Right cardiac atrium (tissue), 5 donors: ENCODE results near the gene TES. TPM values are rescaled to one million over a fixed set of nuclear protein-coding genes. Genes with fewer than 3 reads are reported as not detected.

Source experiments
- ATAC-seq, 2 donors: fragments of 200-7000 bp; cut with Tn5 transposase; one replicate each; pipeline versions ENCODE4 v1.8.0 to v1.9.1; 2020; ENCODE audit warnings: moderate library complexity in 2 of 2, mild to moderate bottlenecking in 1 of 2
- DNase-seq, 3 donors: peaks; one replicate each; pipeline ENCODE4 v3.0.0-alpha.2; 2020
- H3K27ac ChIP-seq: one replicate; pipeline ENCODE4 v1.5.1; 2013; ENCODE audit warnings: mild to moderate bottlenecking, low read length, control low read depth, moderate library complexity
- H3K27me3 ChIP-seq: one replicate; pipeline ENCODE4 v1.6.1; 2013; ENCODE audit not compliant: control insufficient read depth, insufficient read depth
- H3K4me1 ChIP-seq: one replicate; pipeline ENCODE4 v1.6.1; 2013; ENCODE audit warnings: low read length; ENCODE audit not compliant: control insufficient read depth, insufficient read depth
- H3K4me3 ChIP-seq: one replicate; pipeline ENCODE4 v1.5.1; 2013; ENCODE audit warnings: low read length, control low read depth
- H3K9me3 ChIP-seq: one replicate; pipeline ENCODE4 v1.6.1; 2013; ENCODE audit warnings: low read length; ENCODE audit not compliant: control insufficient read depth
- WGBS: extraction: QIAGEN DNeasy Blood & Tissue Kit; methylation state at CpG from one replicate; pipeline ENCODE4 v1.1.7; 2013; 5-methylcytosine and 5-hydroxymethylcytosine counted together
- intact Hi-C, 4 donors: fragments of 100-400 bp; cut with DNase I; formaldehyde crosslinking; loops; one replicate each; pipeline versions ENCODE4 v1.11.0 to v1.14.0; 2022 to 2023
- polyA plus RNA-seq: library from polyadenylated mRNA; stranded (reverse); fragments of 200-250 nt; gene quantifications from one replicate; pipeline ENCODE4 v1.2.3, GENCODE V29; 2013
- total RNA-seq, 4 donors: library from RNA; stranded (reverse); fragmentation: NEBNext Ultra II Directional; extraction: Animal tissue kit (Norgen Biotek cat#: 25700); gene quantifications; one replicate each; pipeline ENCODE4 v1.2.1, GENCODE V29; 2021
- donor health status: healthy with polysubstance abuse.
- donor health status: DM: no; HTN: yes; CAD: no.
- donor health status: DM: no; HTN: no; CAD: no.
- donor health status: DM: no; HTN: yes; CAD: no; lungs with severe emphysema.
- donor health status: DM: yes; HTN: yes; CAD: no.

TES gene
- total and polyA plus RNA-seq, 5 donors, result 13.9 to 21.2 (median 17.4) TPM

DNA sequence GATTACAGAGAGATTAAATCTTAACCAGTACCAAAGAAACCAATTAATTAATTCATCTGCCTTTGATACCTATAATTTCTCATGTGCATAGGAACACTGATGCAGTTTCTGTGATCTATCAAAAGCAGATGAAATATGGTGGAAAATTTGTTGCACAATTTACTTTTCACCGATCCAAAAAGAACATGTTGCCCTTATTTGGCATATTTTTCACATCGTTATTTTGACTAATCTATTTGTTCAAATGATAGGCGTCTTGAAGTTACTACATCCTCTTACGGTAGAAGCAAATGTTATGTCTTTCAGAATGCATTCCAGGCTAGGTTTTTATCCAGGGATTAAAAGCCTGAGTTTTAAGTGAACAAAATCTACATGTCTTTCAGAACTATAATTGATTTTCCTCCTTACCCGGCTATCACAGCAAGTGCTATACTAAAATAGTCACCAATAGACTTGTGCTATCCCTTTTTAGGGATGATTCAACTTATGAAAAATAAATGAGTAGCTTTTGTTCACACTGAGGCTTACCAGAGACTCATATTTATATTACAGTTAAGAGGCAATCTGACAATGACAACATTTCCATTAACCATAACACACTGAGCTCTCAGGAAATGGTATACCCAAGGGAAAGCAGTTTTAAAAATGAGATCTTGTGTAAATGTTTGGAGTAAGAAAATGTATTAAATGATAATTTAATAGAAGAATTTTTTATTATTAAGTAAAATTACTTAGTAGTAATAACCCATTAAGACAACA is 16.8 kb upstream of the TES start:
- Histone ChIP-seq H3K27ac (no peak overlapping the region), H3K4me1 (no peaks in the 10 kb centered on the region), H3K9me3 (no peaks in the 10 kb centered on the region), H3K4me3 (no peak overlapping the region), H3K27me3 (no peaks in the 10 kb centered on the region)
- ATAC-seq (no peak), DNase-seq (no peak)
- intact Hi-C loops, result no loop called here
- WGBS, result 74% methylated on average over 5 of the region's 5 CpGs

DNA sequence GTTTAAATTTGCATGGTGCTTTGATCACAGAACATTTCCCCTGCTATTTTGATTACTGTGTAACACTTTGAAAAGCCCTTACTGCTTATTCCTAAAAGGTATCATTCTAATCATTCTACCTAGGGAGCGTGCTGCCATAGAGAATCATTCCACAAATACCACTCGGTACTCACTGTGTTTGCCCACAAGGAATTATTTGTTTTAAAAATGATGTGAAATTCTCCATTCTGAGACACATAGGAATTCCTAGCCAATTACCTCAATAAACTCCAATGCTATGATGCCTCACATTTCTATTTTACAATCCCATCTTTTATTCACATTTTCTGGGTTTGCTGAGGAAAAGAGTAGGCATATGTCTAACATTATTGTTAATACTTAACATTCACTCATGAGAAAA is 16.2 kb upstream of the TES start:
- Histone ChIP-seq H3K4me1 (no peaks in the 10 kb centered on the region), H3K27me3 (no peaks in the 10 kb centered on the region), H3K9me3 (no peaks in the 10 kb centered on the region), H3K27ac (no peak overlapping the region), H3K4me3 (no peak overlapping the region)
- intact Hi-C loops, result no loop called here
- WGBS, result 87% methylated on average over 2 of the region's 2 CpGs
- DNase-seq (no peak), ATAC-seq (no peak)

DNA sequence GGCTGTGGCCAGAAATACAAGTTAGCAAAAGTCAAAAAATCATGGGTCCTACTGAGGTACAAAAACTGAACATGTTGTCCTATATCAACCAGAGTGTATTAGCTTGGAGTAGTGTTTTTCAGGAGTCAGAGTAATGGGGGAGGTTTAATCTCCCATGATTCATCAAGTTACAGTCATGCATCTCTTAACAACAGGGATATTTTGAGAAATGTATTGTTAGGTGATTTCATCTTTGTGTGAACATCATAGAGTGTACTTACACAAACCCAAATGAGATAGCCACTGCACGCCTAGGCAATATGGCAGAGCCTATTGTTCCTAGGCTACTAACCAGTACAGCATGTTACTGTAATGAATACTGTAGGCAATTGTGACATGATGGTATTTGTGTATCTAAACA is 14.9 kb upstream of the TES start:
- Histone ChIP-seq H3K4me3 (no peak overlapping the region), H3K27me3 (no peaks in the 10 kb centered on the region), H3K9me3 (no peaks in the 10 kb centered on the region), H3K4me1 (no peaks in the 10 kb centered on the region), H3K27ac (no peak overlapping the region)
- DNase-seq (no peak), ATAC-seq (no peak)
- WGBS, result 96% methylated on average over 1 of the region's 1 CpG
- intact Hi-C loops, result no loop called here

DNA sequence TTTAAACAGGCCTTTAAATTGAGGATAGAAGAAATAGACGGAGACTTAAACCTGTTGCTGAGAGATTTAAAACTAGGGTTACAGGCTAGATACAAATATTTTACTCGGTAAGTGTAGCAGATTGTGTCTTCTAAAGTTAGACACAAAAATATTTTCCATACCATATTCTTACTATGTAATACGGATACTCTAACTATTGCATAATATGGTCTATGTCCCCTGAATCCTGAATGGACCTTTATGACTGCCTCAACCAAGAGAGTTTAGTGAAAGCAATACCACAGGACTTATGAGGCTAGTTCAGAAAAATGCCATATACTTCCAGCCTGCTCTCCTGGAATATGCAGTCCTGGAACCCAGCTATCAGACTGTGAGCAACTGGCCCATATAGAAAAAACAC is 13.4 kb upstream of the TES start:
- intact Hi-C loops, result no loop called here
- Histone ChIP-seq H3K27me3 (no peaks in the 10 kb centered on the region), H3K4me3 (no peak overlapping the region), H3K9me3 (no peaks in the 10 kb centered on the region), H3K27ac (no peak overlapping the region), H3K4me1 (no peaks in the 10 kb centered on the region)
- no peak for ATAC-seq
- no peak for DNase-seq
- 80% methylated on average over 3 of the region's 3 CpGs for WGBS

DNA sequence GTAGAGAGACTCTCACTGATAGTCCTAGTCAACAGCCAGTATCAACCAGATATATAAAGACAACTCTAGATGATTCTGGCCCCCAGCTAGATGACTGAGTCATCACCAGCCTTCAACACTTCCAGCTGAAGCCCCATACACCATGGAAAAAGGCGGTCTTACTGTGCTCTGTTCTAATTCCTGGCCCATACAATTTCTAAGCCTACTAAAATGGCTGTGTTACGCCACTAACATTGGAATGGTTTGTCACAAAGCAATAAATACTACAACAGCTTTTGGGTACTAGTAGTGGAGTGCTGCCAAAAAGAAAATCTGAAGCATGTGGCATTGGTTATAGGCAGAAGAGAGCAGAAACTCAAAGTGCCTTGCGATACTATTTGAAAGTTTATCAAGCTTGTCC is 13.0 kb upstream of the TES start:
- no peaks in the 10 kb centered on the region for H3K4me1 ChIP-seq
- 89% methylated on average over 3 of the region's 3 CpGs for WGBS
- no peaks in the 10 kb centered on the region for H3K9me3 ChIP-seq
- H3K4me3 ChIP-seq, result no peak overlapping the region
- no peak for DNase-seq
- H3K27ac ChIP-seq, result no peak overlapping the region
- H3K27me3 ChIP-seq, result no peaks in the 10 kb centered on the region
- intact Hi-C loops, result no loop called here
- ATAC-seq, result no peak

DNA sequence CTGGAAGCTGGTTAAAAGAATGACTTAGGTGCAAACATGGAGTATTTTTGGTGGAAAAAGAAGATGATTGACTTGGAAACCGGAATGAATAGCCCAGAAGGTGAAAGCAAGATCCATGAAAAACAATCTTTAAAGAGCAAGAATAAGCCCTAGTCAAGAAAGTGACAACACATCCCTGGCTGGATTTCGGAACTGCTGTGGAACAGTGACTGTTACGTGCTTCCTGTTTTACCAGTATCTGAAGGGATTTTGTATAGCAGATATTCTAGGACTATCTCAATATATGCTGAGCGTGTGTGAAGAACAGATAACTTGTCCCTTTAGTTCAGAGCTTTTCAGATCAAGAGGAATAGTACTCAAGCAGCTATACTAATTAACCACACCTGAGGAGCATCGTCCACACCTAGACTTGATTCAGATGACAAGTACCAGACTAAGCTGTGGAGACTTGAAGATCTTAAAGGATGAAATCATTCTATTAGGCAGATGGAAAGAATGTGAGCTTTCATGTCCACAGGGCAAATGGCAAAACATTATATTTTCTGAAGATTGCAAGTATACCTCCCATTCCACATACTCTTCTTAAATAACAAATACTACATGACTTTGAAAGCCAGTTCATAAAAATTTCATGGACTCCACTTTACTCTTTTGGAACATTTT is 11.5 kb upstream of the TES start:
- no peak overlapping the region for H3K4me3 ChIP-seq
- DNase-seq (no peak), ATAC-seq (no peak)
- no peaks in the 10 kb centered on the region for H3K9me3 ChIP-seq
- H3K27ac ChIP-seq, result no peak overlapping the region
- H3K27me3 ChIP-seq, result no peaks in the 10 kb centered on the region
- no peaks in the 10 kb centered on the region for H3K4me1 ChIP-seq
- intact Hi-C loops, result no loop called here
- 83% methylated on average over 5 of the region's 5 CpGs for WGBS

DNA sequence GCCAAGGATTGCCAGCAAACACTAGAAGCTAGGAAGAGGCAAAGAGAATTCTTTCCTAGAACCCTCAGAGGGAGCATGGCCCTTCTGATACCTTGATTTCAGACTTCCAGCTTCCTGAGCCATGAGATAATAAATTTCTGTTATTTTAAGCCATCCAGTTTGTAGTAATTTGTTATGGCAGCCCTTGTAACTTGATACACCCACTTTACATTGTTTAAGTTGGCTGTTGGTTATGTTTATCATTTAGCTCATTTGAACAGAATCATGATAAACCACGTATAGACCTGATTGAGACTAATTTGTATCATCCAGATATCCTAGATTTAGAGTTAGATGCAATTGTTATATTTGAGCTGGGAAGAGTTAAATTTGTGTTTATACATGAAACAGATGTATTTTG is 9.4 kb upstream of the TES start:
- ATAC-seq (no peak), DNase-seq (no peak)
- Histone ChIP-seq H3K9me3 (no peaks in the 10 kb centered on the region), H3K27me3 (no peaks in the 10 kb centered on the region), H3K4me3 (no peak overlapping the region), H3K4me1 (no peaks in the 10 kb centered on the region), H3K27ac (no peak overlapping the region)
- intact Hi-C loops, result no loop called here
- 55% methylated on average over 1 of the region's 1 CpG for WGBS

DNA sequence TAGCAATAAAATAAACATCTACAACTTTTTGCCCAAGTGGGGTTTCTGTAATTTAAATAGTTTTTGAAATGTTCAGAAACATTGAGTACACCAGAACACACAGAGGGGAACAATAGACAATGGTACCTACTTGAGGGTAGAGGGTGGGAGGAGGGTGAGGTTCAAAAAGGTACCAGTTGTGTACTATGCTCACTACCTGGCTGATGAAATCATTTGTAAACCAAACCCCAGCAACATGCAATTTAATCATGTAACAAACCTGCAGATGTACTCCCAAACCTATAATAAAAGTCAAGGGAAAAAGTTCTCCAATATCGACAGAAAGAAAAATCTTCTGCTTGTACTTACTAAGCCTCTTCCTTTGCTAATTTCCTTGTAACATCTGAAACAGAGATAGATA is 4.2 kb upstream of the TES start:
- no peak overlapping the region for H3K27ac ChIP-seq
- H3K4me3 ChIP-seq, result no peak overlapping the region
- WGBS, result 89% methylated on average over 1 of the region's 1 CpG
- ATAC-seq (no peak), DNase-seq (no peak)
- no peaks in the 10 kb centered on the region for H3K27me3 ChIP-seq
- H3K4me1 ChIP-seq, result no peaks in the 10 kb centered on the region
- H3K9me3 ChIP-seq, result no peaks in the 10 kb centered on the region
- intact Hi-C loops, result no loop called here

DNA sequence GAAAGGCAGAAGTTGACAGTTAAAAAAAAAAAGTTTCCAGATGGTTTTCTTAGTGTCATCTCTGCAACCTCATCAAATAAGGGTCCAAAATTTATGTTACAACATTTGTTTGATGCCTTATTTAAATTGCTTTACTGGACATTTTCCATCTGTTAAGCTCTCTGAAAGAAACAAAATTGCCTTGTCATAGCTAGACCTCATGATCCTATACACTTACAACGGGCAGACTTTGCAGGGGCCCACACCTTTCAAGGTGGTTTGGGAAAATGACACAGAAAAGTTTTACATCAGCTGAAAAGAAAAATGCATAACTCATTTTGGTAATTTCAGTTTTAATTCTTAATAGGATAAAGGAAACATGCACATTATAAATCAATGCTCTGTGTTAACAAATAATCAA is 1.4 kb upstream of the TES start:
- WGBS, result 85% methylated on average over 1 of the region's 1 CpG
- Histone ChIP-seq H3K4me1 (no peaks in the 10 kb centered on the region), H3K4me3 (no peak overlapping the region), H3K9me3 (no peaks in the 10 kb centered on the region), H3K27ac (no peak overlapping the region), H3K27me3 (no peaks in the 10 kb centered on the region)
- ATAC-seq (no peak), DNase-seq (no peak)
- intact Hi-C loops, result no loop called here

DNA sequence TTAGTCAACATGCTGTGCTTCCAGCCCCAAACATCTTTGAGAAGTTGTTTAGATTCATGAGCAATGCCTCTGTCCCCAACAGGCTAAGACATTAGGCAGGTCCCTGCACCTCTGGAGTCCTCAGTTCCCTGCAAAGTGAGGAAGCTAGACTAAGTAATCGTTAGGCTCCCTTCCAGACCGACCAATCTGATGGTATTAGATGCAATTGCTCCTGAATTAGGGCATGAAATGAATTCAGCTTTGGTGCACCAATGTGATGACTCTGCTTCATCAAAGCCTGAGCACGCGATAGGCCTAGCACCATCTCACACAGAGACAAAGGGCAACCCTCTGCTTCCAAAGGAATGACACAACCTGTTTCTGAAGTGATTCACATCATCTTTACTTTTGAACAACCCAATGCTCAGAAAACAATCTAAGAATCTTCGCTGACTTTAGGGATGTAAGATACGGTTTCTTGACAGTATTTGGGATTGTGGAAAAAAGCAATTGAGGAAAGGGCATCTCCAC is 723 bp upstream of the TES start:
- Histone ChIP-seq H3K9me3 (no peaks in the 10 kb centered on the region), H3K27me3 (no peaks in the 10 kb centered on the region), H3K4me1 (peaks cover 2% of the 10 kb centered on the region), H3K4me3 (no peak overlapping the region), H3K27ac (no peak overlapping the region)
- intact Hi-C loops, result no loop called here
- ATAC-seq (no peak), DNase-seq (no peak)
- 92% methylated on average over 6 of the region's 6 CpGs for WGBS

DNA sequence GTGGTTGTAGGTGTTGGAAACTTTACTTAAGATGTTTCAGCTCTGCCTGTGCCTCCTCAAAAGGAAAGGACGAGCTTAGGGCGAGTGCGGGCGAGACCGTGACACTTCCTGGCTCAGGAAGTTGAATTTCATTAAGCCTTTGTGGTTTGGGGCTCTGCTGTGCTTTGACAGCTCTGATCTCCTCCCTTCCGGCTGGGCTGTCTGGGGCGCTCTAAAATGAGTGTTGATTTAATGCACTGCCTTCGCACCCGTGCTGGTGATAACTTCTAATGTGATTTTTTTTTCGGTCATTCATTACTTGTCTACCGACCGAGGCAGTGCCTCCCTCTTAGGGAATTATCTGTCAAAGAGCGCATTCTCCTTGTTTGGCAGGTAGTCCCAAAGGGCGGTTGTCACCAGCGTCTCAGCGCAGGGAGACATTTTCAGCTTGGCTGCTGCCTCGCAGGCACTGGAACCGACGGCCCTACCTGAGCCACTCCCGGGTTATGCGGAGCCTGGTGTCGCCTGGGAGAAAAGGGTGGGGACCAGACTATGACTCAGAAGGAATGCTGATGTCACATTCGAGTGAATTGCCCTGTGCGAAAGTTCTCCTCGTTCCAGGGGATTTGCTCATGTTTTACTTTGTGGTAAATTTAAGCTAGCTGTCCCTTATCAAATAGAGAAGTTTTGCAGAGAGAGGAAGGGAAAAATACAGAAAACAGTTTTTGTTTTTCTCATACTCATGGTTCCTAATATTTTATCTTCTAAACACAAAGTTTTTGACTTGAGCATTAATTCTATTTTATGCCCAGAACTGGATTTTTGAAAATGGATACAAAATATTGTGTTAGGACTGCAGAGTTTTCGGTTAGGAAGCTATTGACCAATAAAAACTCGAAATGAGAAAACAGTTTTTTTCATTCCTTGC is 920 bp downstream of the TES start:
- Histone ChIP-seq H3K27ac (peak overlapping the region; percentile 90), H3K27me3 (no peaks in the 10 kb centered on the region), H3K9me3 (no peaks in the 10 kb centered on the region), H3K4me1 (peaks cover 2% of the 10 kb centered on the region), H3K4me3 (peak overlapping the region; percentile 74)
- DNase-seq, result peak; percentile 72 to 78 (median 73)
- WGBS, result 5% methylated on average over 27 of the region's 27 CpGs
- peak; percentile 92 to 97 for ATAC-seq
- intact Hi-C loops, result no loop called here
